ENCODE results near the gene PALLD.

- TF ChIP-seq, protein P1, sequence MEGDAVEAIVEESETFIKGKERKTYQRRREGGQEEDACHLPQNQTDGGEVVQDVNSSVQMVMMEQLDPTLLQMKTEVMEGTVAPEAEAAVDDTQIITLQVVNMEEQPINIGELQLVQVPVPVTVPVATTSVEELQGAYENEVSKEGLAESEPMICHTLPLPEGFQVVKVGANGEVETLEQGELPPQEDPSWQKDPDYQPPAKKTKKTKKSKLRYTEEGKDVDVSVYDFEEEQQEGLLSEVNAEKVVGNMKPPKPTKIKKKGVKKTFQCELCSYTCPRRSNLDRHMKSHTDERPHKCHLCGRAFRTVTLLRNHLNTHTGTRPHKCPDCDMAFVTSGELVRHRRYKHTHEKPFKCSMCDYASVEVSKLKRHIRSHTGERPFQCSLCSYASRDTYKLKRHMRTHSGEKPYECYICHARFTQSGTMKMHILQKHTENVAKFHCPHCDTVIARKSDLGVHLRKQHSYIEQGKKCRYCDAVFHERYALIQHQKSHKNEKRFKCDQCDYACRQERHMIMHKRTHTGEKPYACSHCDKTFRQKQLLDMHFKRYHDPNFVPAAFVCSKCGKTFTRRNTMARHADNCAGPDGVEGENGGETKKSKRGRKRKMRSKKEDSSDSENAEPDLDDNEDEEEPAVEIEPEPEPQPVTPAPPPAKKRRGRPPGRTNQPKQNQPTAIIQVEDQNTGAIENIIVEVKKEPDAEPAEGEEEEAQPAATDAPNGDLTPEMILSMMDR (IDR thresholded peaks at IDR 0.05): no peak
- TF ChIP-seq POLR2AphosphoS5 (IDR thresholded peaks at IDR 0.05): no peak
- no peak for TF ChIP-seq POLR2A (IDR thresholded peaks at IDR 0.05)
Observed at GRCh38 chr4:168743131-168743530, 246.3 kb downstream of the PALLD start.

Data from gastroesophageal sphincter (tissue), 3 donors.